ENCODE results near the gene SFI1.

GRCh38 chr22:31650391-31650790 lies 154.1 kb downstream of the SFI1 start:
- TF ChIP-seq CTCF (IDR thresholded peaks at IDR 0.05) (no peak), POLR2A (IDR thresholded peaks at IDR 0.05) (no peak)

Data from testis (tissue), 2 donors.